GM19238 (cell line): ENCODE results near the gene RAB27A.
"Not testable (repeated sequence)": the region's sequence is repeated elsewhere in the genome, so short reads cannot be mapped to it uniquely, and the experiment has no call there.

ENCODE experiments used
- DNase-seq: peaks from one replicate; pipeline ENCODE4 v3.0.0; 2011; ENCODE audit warnings: low spot score; ENCODE audit not compliant: insufficient read length

RAB27A gene

GRCh38 chr15:55289746-55290527 is at the start of gene RAB27A:
Gene RAB27A (minus strand): TSS chr15:55289813. CDS start chr15:55234934, 54,879 bp downstream.
- peak; percentile 65 for DNase-seq

GRCh38 chr15:55337160-55337559 is 47.5 kb upstream of the RAB27A start:
- DNase-seq = no peak

GRCh38 chr15:55334997-55335396 is 45.4 kb upstream of the RAB27A start:
- no peak for DNase-seq

GRCh38 chr15:55334371-55334770 is 44.8 kb upstream of the RAB27A start:
- DNase-seq = no peak

- no peak for DNase-seq
These were observed 37.8 kb upstream of the RAB27A start for GRCh38 chr15:55327387-55327786.

- no peak for DNase-seq
These were observed 32.9 kb upstream of the RAB27A start for GRCh38 chr15:55322467-55322866.

GRCh38 chr15:55320963-55321362 is 31.4 kb upstream of the RAB27A start:
- no peak for DNase-seq

- no peak for DNase-seq
These were observed 30.6 kb upstream of the RAB27A start for GRCh38 chr15:55320238-55320550.

GRCh38 chr15:55319537-55320237 is 30.1 kb upstream of the RAB27A start:
- DNase-seq = no peak

GRCh38 chr15:55318588-55319494 is 29.2 kb upstream of the RAB27A start, which contains the start of the genes PIGB and PIGBOS1:
Gene PIGB (plus strand): TSS chr15:55319222. CDS start chr15:55319251, 29 bp downstream.
Gene PIGBOS1 (minus strand): TSS chr15:55319123. CDS start chr15:55317792, 1,331 bp downstream.
- DNase-seq = peak; percentile 72

- not testable (repeated sequence) for DNase-seq
These were observed 13.2 kb upstream of the RAB27A start for GRCh38 chr15:55302801-55303200.

GRCh38 chr15:55297315-55297714 is 7.7 kb upstream of the RAB27A start:
- no peak for DNase-seq

GRCh38 chr15:55290528-55291057 is 980 bp upstream of the RAB27A start:
- DNase-seq = peak; percentile 67

GRCh38 chr15:55289011-55289745 is 435 bp downstream of the RAB27A start:
- no peak for DNase-seq

- no peak for DNase-seq
These were observed 1.5 kb downstream of the RAB27A start for GRCh38 chr15:55288006-55288717.

- DNase-seq = not testable (repeated sequence)
These were observed 3.0 kb downstream of the RAB27A start for GRCh38 chr15:55286442-55287189.

- DNase-seq = no peak
These were observed 5.2 kb downstream of the RAB27A start for GRCh38 chr15:55284426-55284825.

GRCh38 chr15:55283379-55284147 is 6.0 kb downstream of the RAB27A start:
- DNase-seq = no peak
